HG02840 (cell line): Measurements from ENCODE around the gene IFT88.

ENCODE experiments used
- ATAC-seq: cut with Tn5 transposase; IDR thresholded peaks from one replicate; pipeline ENCODE4 v1.9.1; 2021; ENCODE audit warnings: mild to moderate bottlenecking, moderate library complexity, moderate number of reproducible peaks; ENCODE audit not compliant: unreplicated experiment, low FRiP score

IFT88 gene

GRCh38 chr13:20713014-20713376, 146.0 kb downstream of the IFT88 start:
- no peak for ATAC-seq

GRCh38 chr13:20713751-20714150, 146.8 kb downstream of the IFT88 start:
- no peak for ATAC-seq

- ATAC-seq: no peak
Measured at GRCh38 chr13:20714161-20714560, 147.2 kb downstream of the IFT88 start.

- no peak for ATAC-seq
Measured at GRCh38 chr13:20714563-20715329, 147.8 kb downstream of the IFT88 start.

- no peak for ATAC-seq
Measured at GRCh38 chr13:20715330-20715712, 148.4 kb downstream of the IFT88 start.

GRCh38 chr13:20716951-20717350, 150.0 kb downstream of the IFT88 start:
- ATAC-seq: no peak

GRCh38 chr13:20717581-20718542, 150.9 kb downstream of the IFT88 start:
- ATAC-seq: no peak

GRCh38 chr13:20718958-20719566, 152.1 kb downstream of the IFT88 start:
- ATAC-seq: no peak

GRCh38 chr13:20719783-20720182, 152.8 kb downstream of the IFT88 start:
- no peak for ATAC-seq

GRCh38 chr13:20720499-20720898, 153.5 kb downstream of the IFT88 start:
- no peak for ATAC-seq

- ATAC-seq: no peak
Measured at GRCh38 chr13:20721058-20721453, 154.1 kb downstream of the IFT88 start.

- no peak for ATAC-seq
Measured at GRCh38 chr13:20721454-20722357, 154.7 kb downstream of the IFT88 start.

- ATAC-seq: no peak
Measured at GRCh38 chr13:20727856-20728255, 160.9 kb downstream of the IFT88 start.

- ATAC-seq: no peak
Measured at GRCh38 chr13:20728579-20729311, 161.8 kb downstream of the IFT88 start.

GRCh38 chr13:20729633-20730585, 163.0 kb downstream of the IFT88 start:
- no peak for ATAC-seq

GRCh38 chr13:20738616-20739015, 171.7 kb downstream of the IFT88 start:
- ATAC-seq: no peak

- no peak for ATAC-seq
Measured at GRCh38 chr13:20740021-20740420, 173.1 kb downstream of the IFT88 start.
